HG02759 (cell line): Measurements from ENCODE around the gene GBE1.
"Not testable (repeated sequence)": the region's sequence is repeated elsewhere in the genome, so short reads cannot be mapped to it uniquely, and the experiment has no call there.

ENCODE experiments used
- ATAC-seq: cut with Tn5 transposase; IDR thresholded peaks from one replicate; pipeline ENCODE4 v1.9.1; 2021; ENCODE audit warnings: mild to moderate bottlenecking, moderate library complexity; ENCODE audit not compliant: unreplicated experiment

Gene GBE1

DNA sequence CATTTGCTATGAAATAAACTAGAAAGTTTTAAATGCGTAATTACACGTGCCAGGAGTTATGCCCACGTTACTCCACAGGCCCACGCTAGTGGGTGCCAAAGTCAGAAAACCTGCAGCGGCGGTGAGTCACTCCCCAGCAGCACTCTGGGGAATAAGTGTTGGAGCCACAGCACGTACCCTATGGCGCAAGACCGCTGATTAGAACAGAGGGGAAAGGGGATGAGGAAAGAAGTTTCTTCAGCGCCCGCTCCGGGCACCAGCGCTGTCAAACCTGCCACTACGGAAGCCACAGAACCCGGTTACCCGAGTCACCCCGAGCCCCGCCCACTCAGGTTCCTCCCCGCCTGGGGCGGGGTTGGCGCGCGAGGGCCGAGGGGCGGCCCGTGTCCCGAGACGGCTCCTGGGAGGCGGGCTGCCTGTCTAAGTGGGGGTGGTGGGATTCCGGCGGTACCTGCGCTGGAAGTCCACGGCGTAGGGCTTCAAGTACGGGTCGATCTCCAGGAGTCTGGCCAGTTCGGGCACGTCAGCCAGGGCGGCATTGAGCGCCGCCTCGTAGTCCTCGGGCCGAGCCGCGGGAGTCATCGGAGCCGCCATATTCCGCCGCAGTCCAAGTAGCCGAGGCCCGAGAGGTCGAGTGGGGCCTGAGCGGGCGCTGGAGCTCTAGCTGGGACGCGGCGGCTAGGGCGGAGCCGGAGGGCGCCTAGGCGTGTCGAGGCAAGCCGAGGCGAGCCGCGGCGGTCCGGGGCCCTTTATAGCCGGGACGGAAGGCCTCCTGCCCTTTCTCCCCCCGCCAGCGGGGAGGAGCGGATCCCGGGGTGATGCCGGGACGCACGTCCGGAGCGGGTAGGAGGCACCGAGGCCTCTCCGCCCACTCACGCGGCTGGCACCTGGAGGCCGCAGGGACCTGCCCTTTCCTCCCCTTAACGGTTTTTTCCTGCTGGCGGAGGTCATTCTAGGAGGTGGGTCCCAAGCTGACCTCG lies at the start of gene GBE1:
TSS of gene GBE1 (minus strand) at position 722 of the 980 bp plus-strand sequence. CDS start at position 594, 128 bp downstream.
- peak; percentile 88 for ATAC-seq

DNA sequence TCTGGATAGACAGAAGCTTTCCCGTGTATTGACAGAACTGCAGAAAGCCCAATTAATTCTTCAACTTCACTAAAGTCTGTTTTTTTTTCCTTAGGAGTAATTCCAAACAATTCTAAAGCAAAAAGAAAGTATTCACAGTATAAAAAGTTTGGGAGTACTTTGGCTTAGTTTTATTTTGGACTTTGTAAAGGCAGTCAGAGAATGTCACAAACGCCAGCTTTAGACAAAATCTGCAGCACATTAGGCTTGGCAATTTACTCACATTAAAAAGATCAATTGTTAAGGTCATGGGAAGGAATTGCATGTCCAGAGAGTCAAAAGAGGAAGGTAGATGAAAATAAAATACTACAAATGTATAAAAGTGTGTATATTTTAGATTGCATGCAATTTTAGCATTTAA lies 47.5 kb upstream of the GBE1 start:
- ATAC-seq, result no peak

DNA sequence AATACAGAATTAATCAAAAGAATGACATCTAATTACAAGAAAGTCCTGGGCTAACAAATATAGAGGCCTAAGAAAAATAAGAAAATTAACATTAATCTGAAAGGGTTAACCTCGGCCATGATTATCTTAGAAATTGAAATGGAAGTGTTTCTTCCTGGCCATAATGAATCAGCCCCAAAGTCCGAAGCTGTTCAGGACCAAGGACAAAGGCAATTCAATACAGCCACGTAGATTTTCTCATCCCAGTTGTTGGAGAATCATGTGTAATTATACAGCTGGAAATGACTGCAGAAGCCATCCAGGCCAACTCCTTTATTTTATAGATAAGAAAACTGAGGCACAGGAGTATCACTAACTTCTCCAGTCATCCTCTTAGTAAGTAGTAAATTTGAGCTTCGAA lies 38.0 kb upstream of the GBE1 start:
- no peak for ATAC-seq

GRCh38 chr3:81793410-81793809 lies 32.0 kb upstream of the GBE1 start:
- ATAC-seq, result no peak

- ATAC-seq, result no peak
Measured at GRCh38 chr3:81790117-81790516, 28.7 kb upstream of the GBE1 start.

- no peak for ATAC-seq
Measured at GRCh38 chr3:81789691-81790090, 28.2 kb upstream of the GBE1 start.

GRCh38 chr3:81788610-81789009 lies 27.2 kb upstream of the GBE1 start:
- peak; percentile 87 for ATAC-seq

- ATAC-seq, result peak; percentile 16
Measured at GRCh38 chr3:81788044-81788443, 26.6 kb upstream of the GBE1 start.

DNA sequence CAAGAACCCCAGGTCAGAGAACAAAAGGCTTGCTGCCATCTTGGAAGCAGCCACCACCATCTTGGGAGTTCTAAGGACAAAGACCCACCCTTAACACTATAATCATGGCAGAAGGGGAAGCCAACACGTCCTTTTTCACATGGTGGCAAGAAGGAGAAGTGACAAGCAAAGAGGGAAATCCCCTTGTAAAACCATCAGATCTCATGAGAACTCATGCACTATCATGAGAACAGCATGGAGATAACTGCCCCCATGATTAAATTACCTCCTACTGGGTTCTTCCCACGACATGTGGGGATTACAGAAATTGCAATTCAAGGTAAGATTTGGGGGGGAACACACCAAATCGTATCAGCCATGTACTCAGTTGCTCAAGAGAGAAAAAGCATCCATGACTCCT lies 21.1 kb upstream of the GBE1 start:
- peak; percentile 46 for ATAC-seq

- peak; percentile 67 for ATAC-seq
Measured at GRCh38 chr3:81778678-81779182, 17.3 kb upstream of the GBE1 start.

DNA sequence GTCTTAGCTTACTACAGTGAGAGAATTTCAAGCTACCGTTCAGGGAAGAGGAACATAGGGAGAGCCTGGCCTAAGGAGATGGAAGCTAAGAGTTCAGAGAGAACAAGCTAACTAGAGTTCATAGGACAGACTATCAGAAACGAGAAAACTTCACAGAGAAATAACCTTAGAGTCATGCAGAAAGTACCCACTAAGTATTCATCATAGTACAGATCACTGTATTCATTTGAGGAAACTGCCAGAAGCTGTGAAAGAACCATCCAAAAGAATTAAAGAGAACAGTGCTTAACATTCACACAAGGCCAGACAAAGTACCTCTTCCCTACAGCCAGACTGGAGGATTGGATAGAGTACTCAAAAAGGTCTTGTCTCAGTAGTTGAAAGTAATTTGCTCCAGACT lies 15.2 kb upstream of the GBE1 start:
- ATAC-seq, result no peak

- ATAC-seq, result no peak
Measured at GRCh38 chr3:81770710-81771109, 9.3 kb upstream of the GBE1 start.

- ATAC-seq, result no peak
Measured at GRCh38 chr3:81769299-81769698, 7.9 kb upstream of the GBE1 start.

- not testable (repeated sequence) for ATAC-seq
Measured at GRCh38 chr3:81767250-81767859, 5.9 kb upstream of the GBE1 start.

- ATAC-seq, result no peak
Measured at GRCh38 chr3:81765400-81765799, 4.0 kb upstream of the GBE1 start.

DNA sequence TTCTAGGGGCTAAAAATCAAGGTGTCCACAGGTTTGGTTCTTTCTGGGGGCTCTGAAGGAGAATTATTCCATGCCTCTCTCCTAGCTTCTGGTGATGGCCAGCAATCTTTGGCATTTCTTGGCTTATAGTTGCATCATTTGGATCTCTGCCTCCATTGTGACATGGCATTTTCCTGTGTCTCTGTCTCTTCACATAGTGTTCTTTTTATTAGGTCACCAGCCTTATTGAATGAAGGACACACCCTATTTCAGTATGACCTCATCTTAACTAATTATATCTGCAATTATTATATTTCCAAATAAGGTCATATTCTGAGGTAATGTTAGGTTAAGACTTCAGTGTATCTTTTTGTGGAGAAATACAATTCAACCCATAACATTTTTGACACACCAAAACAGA lies 3.2 kb upstream of the GBE1 start:
- ATAC-seq, result no peak

- no peak for ATAC-seq
Measured at GRCh38 chr3:81764002-81764401, 2.6 kb upstream of the GBE1 start.

DNA sequence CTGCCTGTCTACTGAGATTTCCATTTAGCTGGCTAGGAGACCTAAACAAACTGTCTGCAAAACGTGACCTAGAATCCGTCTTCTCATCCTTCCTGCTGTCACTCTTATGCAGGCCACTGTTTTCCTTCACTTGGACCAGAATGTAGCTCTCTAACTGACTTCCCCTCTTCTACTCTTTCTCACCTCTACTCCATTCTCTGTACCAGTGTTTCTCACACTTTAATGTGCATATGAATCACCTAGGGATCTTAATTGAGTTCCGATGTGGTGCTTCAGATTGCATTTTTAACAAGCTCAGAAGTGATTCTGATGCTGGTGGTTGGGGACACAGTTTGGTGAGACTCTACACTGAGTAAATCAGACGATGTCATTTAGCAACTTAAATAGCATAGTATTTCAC lies 1.6 kb upstream of the GBE1 start:
- ATAC-seq, result no peak

- no peak for ATAC-seq
Measured at GRCh38 chr3:81761904-81762580, 597 bp upstream of the GBE1 start.

GRCh38 chr3:81760215-81760614 lies 1.2 kb downstream of the GBE1 start:
- no peak for ATAC-seq

GRCh38 chr3:81758771-81759170 lies 2.7 kb downstream of the GBE1 start:
- not testable (repeated sequence) for ATAC-seq
